ENCODE results near the gene ACSF3.
A peak's percentile ranks its signal among the peaks of the same experiment; 100 is the strongest.

ACSF3 gene

GRCh38 chr16:89112377-89113151 lies 18.9 kb downstream of the ACSF3 start:
- no peak for DNase-seq

DNA sequence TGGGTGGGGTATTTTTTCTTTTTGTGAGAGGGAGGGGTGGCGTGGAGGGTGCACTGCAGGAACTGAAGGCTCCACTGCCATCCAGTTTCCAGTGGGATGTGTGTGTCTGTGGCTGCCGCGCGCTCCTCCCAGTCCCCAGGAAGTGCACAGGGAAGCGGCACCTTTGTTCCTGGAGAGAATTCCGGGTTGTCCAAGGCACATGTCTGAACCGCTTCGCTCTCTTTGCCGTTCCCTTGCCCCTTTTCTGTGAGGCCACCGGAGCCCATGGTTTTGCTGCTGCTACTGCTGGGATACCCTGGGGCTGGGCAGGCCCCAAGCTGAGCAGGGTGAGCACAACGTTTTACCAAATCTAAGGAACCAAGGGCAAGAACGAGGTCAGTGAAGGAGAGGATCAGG lies 19.5 kb downstream of the ACSF3 start:
- no peak for DNase-seq

GRCh38 chr16:89113661-89114060 lies 20.0 kb downstream of the ACSF3 start:
- no peak for DNase-seq

GRCh38 chr16:89114159-89114981 lies 20.7 kb downstream of the ACSF3 start:
- peak; percentile 33 for DNase-seq

- DNase-seq = peak; percentile 92
Measured at GRCh38 chr16:89115216-89115861, 21.7 kb downstream of the ACSF3 start.

GRCh38 chr16:89116341-89117226 lies 22.9 kb downstream of the ACSF3 start:
- DNase-seq = no peak

DNA sequence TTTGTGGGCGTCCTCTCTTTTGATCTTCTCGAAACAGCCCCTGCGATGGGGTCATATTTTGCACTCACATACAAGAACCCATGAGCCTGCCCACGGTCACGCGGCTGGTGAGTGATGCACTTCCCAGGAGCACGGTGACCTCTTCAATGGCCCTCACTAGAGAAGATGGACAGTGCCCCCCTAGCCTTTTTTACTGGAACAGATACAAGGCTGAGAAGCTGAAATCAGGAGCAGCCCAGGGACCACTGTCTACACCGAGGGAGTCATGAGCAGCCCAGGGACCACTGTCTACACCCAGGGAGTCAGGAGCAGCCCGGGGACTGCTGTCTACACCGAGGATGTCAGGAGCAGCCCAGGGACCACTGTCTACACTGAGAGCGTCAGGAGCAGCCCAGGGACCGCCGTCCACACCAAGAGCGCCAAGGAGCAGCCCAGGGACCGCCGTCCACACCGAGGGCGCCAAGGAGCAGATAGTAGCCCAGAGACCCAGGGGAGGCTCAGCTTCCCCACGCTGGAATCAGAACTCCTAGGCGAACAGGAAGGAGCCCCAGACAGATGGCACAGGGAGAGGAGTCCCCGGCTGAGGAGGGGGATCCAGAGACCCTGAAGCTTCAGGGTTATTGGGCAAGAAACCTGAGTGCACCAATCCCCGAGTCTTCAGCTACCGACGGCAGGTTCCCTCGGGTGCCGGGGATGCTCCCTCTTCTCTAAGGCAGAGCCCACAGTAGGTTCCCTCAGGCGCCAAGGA lies 23.7 kb downstream of the ACSF3 start:
- no peak for DNase-seq

GRCh38 chr16:89117975-89118289 lies 24.3 kb downstream of the ACSF3 start:
- DNase-seq = no peak

DNA sequence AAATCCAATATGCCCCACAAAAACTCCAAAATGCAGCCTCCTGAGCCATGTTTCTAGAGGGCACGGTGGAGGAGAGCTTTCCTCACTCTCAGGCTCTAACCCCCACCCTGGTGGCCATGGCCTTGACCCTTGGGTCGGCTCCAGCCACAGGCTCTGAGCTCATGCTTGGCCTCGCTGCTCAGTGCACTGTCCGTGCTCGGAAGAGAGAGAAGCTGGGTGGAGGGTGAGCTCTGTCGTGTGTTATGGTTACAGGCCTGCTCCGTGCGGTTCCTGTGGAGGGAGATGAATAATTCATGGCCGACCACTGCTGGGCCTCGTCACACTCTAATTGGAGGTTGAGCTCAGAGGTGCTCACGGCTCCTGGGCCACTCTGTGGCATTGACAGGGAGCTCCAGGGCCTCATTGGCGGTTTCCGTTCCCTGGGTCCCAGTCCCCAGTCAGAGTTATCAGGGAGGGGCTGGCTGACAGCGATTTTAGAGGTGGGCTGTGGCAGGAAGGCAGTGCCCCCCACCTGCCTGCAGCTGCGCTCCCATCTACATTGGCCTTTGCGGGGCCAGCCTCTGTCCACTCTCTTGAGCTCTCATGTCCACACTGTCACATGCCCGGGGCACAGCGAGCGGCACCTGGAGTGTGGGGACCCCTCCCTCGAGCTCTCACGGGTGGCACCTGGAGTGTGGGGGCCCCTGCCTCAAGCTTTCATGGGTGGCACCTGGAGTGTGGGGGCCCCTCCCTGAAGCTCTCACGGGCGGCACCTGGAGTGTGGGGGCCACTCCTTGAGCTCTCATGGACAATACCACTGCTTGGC lies 24.9 kb downstream of the ACSF3 start:
- DNase-seq = no peak

GRCh38 chr16:89119166-89119621 lies 25.5 kb downstream of the ACSF3 start:
- no peak for DNase-seq

DNA sequence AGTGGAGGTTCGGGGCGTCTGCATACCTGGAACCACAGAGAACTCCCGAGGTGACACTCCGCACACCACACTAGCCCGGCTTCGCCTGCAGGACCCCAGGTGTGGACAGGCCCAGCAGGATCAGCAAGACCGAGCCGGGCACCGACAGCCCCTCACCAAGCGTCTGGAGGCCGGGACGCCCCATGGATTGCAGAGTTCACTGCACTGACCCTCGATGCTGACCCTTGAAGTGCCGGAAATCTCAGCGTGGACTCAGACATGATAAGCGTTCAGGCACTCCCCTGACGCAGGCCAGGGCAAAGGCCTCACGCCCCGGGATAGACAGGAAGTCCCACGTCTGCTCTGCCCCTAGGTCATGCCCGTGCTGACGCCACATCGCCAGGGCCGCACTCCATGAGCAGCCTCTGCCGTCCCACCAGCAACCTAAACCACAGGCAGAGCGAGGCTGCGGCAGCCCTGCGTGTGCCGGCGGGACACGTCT lies 26.0 kb downstream of the ACSF3 start:
- no peak for DNase-seq

GRCh38 chr16:89120281-89120680 lies 26.6 kb downstream of the ACSF3 start:
- no peak for DNase-seq

- DNase-seq = no peak
Measured at GRCh38 chr16:89120921-89121351, 27.3 kb downstream of the ACSF3 start.

DNA sequence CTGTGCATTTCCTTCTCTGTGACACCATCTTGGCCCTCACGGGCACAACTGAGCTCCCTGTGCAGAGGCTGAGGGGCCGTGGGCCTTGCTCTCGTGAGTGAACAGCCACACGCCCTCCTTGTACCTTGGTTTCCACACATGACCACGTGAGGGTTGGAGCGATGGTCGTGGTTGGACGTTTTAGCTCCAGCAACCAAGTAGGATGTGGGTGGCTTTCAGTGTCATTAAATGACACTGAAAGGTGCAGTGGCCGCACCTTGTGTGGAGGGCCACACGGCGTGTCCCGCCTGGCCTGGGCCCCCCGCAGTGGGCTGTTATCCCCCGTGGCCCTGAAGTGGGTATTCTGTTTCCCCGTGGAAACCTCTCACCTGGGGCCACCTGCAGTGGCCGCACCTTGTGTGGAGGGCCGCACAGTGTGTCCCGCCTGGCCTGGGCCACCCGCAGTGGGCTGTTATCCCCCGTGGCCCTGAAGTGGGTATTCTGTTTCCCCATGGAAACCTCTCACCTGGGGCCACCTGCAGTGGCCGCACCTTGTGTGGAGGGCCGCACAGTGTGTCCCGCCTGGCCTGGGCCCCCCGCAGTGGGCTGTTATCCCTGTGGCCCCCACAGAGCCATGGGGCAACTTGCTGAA lies 28.2 kb downstream of the ACSF3 start:
- no peak for DNase-seq

DNA sequence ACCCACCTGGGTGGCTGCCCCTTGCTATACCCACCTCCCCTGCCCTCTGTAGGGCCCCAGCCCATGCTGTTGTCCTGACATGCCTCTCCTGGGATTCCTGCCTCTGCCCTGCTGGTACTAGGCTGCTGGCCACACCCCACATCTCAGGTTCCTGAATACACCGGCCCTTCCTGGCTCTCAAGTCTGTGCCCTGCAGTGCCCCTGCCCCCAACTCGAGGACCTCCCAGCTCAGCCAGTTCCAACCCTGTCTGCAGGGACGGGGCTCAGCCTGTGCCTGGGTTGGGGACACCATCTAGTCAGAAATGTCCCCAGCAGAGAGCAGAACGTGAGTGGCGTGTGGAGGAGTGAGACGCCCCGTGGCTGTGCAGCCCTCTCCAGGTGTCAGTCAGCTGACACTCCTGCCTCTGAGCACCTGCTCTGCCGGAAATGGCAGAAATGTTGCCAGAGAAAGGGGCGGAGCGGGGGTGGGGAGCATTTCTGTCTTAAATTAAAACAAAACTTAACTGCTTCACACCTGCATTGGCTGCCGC lies 28.7 kb downstream of the ACSF3 start:
- peak; percentile 61 for DNase-seq

- no peak for DNase-seq
Measured at GRCh38 chr16:89123001-89123830, 29.6 kb downstream of the ACSF3 start.

GRCh38 chr16:89123831-89124100 lies 30.1 kb downstream of the ACSF3 start:
- DNase-seq = no peak

GRCh38 chr16:89129378-89129777 lies 35.7 kb downstream of the ACSF3 start:
- no peak for DNase-seq

GRCh38 chr16:89130448-89130847 lies 36.8 kb downstream of the ACSF3 start:
- no peak for DNase-seq

All from CD4-positive, alpha-beta T cell treated with Interleukin-4 for 4 hours (primary cell).